ENCODE measurements around the gene CRTAP. TPM values are rescaled to one million over a fixed set of nuclear protein-coding genes. Genes with fewer than 3 reads are reported as not detected.
"Not testable (repeated sequence)": the region's sequence is repeated elsewhere in the genome, so short reads cannot be mapped to it uniquely, and the experiment has no call there.

CRTAP gene
- total RNA-seq, 2 donors from 2014 or later: 44.0 to 62.1 TPM

- Mint-ChIP-seq H3K4me1 (ENCODE audit: low read depth) (no peaks in the 10 kb centered on the region), H3K4me3 (no peak overlapping the region), H3K27ac (no peak overlapping the region), H3K27me3 (ENCODE audit: low read depth) (peaks cover 33% of the 10 kb centered on the region), H3K9me3 (no peaks in the 10 kb centered on the region), H3K36me3 (ENCODE audit: insufficient read depth in 2 of 2) (no peaks in the 10 kb centered on the region)
- no peak for ATAC-seq (replicated peaks in 1 of 2)
- DNase-seq: no peak
Observed at GRCh38 chr3:33153782-33154181, 40.0 kb downstream of the CRTAP start.

DNA sequence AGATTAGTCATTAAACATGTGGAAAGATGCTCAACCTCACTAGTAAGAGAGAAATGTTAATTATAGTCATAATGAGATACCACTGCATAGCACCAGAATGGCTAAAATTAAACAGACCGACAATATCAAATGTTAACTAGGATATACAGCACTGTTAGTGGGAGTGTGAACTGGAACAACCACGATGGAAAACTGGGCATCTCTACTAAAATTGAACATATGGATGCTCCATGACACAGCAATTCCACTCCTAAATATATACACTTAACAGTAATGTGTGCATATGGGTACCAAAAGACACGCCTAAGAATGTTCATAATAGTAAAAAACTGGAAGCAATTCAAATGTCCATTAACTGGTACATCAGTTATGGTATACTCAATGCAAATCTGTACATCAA, 41.5 kb downstream of the CRTAP start:
- H3K36me3 Mint-ChIP-seq (ENCODE audit: insufficient read depth in 2 of 2): no peaks in the 10 kb centered on the region
- H3K27me3 Mint-ChIP-seq (ENCODE audit: low read depth): peaks cover 47% of the 10 kb centered on the region
- ATAC-seq (replicated peaks in 1 of 2): no peak

GRCh38 chr3:33159234-33159633, 45.4 kb downstream of the CRTAP start:
- Mint-ChIP-seq H3K27me3 (ENCODE audit: low read depth) (peaks cover 32% of the 10 kb centered on the region), H3K4me1 (ENCODE audit: low read depth) (no peaks in the 10 kb centered on the region), H3K9me3 (no peaks in the 10 kb centered on the region), H3K27ac (no peak overlapping the region), H3K36me3 (ENCODE audit: insufficient read depth in 2 of 2) (no peaks in the 10 kb centered on the region), H3K4me3 (no peak overlapping the region)
- ATAC-seq (replicated peaks in 1 of 2) (no peak), DNase-seq (no peak)

More for the DNA sequence above, 41.5 kb downstream of the CRTAP start:
- Mint-ChIP-seq H3K4me1 (ENCODE audit: low read depth) (no peaks in the 10 kb centered on the region), H3K27ac (no peak overlapping the region), H3K9me3 (no peaks in the 10 kb centered on the region), H3K4me3 (no peak overlapping the region)
- no peak for DNase-seq

- Mint-ChIP-seq H3K36me3 (ENCODE audit: insufficient read depth in 2 of 2) (no peaks in the 10 kb centered on the region), H3K4me1 (ENCODE audit: low read depth) (no peaks in the 10 kb centered on the region), H3K27ac (no peak overlapping the region), H3K9me3 (no peaks in the 10 kb centered on the region), H3K4me3 (no peak overlapping the region), H3K27me3 (ENCODE audit: low read depth) (peaks cover 32% of the 10 kb centered on the region)
- ATAC-seq (replicated peaks in 1 of 2) (no peak), DNase-seq (no peak)
Observed at GRCh38 chr3:33159981-33160380, 46.2 kb downstream of the CRTAP start.

GRCh38 chr3:33162621-33163020, 48.8 kb downstream of the CRTAP start:
- H3K4me1 Mint-ChIP-seq (ENCODE audit: low read depth); H3K9me3 Mint-ChIP-seq: not testable (repeated sequence)

GRCh38 chr3:33165372-33165771, 51.6 kb downstream of the CRTAP start:
- Mint-ChIP-seq H3K9me3 (no peaks in the 10 kb centered on the region), H3K36me3 (ENCODE audit: insufficient read depth in 2 of 2) (no peaks in the 10 kb centered on the region), H3K4me3 (no peak overlapping the region), H3K27me3 (ENCODE audit: low read depth) (peaks cover 9% of the 10 kb centered on the region), H3K4me1 (ENCODE audit: low read depth) (no peaks in the 10 kb centered on the region), H3K27ac (no peak overlapping the region)
- no peak for ATAC-seq (replicated peaks in 1 of 2)
- DNase-seq: no peak

More at GRCh38 chr3:33162621-33163020, 48.8 kb downstream of the CRTAP start:
- H3K27me3 Mint-ChIP-seq (ENCODE audit: low read depth): peaks cover 32% of the 10 kb centered on the region
- not testable (repeated sequence) for H3K27ac Mint-ChIP-seq; H3K36me3 Mint-ChIP-seq (ENCODE audit: insufficient read depth in 2 of 2); H3K4me3 Mint-ChIP-seq; ATAC-seq (replicated peaks in 1 of 2); DNase-seq

- H3K4me1 Mint-ChIP-seq (ENCODE audit: low read depth): no peaks in the 10 kb centered on the region
Observed at GRCh38 chr3:33166095-33166494, 52.3 kb downstream of the CRTAP start.

GRCh38 chr3:33167284-33167683, 53.5 kb downstream of the CRTAP start:
- Mint-ChIP-seq H3K4me3 (no peak overlapping the region), H3K27me3 (ENCODE audit: low read depth) (no peaks in the 10 kb centered on the region), H3K9me3 (no peaks in the 10 kb centered on the region), H3K36me3 (ENCODE audit: insufficient read depth in 2 of 2) (no peaks in the 10 kb centered on the region), H3K4me1 (ENCODE audit: low read depth) (peaks cover 8% of the 10 kb centered on the region), H3K27ac (no peak overlapping the region)
- DNase-seq (no peak), ATAC-seq (replicated peaks in 1 of 2) (no peak)

More at GRCh38 chr3:33166095-33166494, 52.3 kb downstream of the CRTAP start:
- Mint-ChIP-seq H3K9me3 (no peaks in the 10 kb centered on the region), H3K4me3 (no peak overlapping the region), H3K36me3 (ENCODE audit: insufficient read depth in 2 of 2) (no peaks in the 10 kb centered on the region), H3K27ac (no peak overlapping the region), H3K27me3 (ENCODE audit: low read depth) (peaks cover 2% of the 10 kb centered on the region)
- no peak for ATAC-seq (replicated peaks in 1 of 2)
- DNase-seq: no peak

DNA sequence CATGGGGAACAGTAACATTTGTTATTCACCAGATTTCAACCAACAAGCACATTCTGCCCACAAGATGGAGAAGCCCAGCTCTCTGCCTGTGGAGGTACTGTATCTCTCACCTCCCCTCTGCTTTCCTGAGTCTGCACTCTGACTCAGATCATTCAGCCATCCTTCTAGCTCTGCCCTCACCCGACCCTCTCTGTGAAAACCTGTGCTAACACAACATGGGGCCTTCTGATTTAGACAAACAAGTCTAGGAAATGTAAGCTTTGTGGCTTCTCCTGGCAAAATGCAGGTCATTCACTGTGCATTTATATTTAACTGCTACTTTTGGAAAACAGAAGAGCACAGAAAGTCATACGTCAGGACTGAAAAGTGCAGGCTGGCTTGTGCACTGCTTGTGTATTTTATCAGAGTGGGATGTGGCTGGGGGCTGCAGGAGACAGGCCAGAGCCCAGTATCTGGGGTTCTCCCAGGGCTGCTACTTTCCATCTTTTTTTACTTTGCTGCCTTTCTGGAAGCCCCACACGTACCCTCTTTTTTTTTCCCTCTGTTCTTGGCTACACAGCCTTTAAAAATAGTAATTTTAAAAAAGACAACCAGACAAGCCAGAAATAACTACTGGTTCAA, 54.0 kb downstream of the CRTAP start:
- no peak for ATAC-seq (replicated peaks in 1 of 2)
- H3K36me3 Mint-ChIP-seq (ENCODE audit: insufficient read depth in 2 of 2): no peaks in the 10 kb centered on the region

DNA sequence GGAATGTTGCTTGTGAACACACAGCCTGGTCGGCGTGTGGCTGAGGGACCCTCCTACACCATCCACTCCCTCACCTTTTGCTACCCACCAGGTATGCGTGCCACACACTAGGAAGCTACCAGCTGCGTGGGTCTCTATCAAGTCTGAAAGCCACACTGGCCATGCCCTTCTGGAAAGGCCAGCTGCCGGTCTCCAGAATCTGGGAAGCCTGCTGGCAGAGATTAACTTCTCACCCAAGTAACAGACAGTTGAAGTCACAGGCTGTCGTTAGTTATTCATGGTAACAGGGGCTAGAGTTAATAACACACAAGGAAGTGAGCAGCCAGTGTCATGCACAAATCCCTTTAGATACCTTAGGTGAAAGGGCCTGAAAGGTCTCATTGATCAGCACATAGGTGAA, 56.7 kb downstream of the CRTAP start:
- Mint-ChIP-seq H3K36me3 (ENCODE audit: insufficient read depth in 2 of 2) (no peaks in the 10 kb centered on the region), H3K27ac (no peak overlapping the region), H3K27me3 (ENCODE audit: low read depth) (no peaks in the 10 kb centered on the region), H3K4me1 (ENCODE audit: low read depth) (peaks cover 8% of the 10 kb centered on the region), H3K4me3 (no peak overlapping the region), H3K9me3 (no peaks in the 10 kb centered on the region)
- DNase-seq (no peak), ATAC-seq (replicated peaks in 1 of 2) (no peak)

More for the DNA sequence above, 54.0 kb downstream of the CRTAP start:
- peaks cover 8% of the 10 kb centered on the region for H3K4me1 Mint-ChIP-seq (ENCODE audit: low read depth)
- H3K9me3 Mint-ChIP-seq: no peaks in the 10 kb centered on the region
- H3K27me3 Mint-ChIP-seq (ENCODE audit: low read depth): no peaks in the 10 kb centered on the region
- DNase-seq: no peak
- no peak overlapping the region for H3K27ac Mint-ChIP-seq
- no peak overlapping the region for H3K4me3 Mint-ChIP-seq

DNA sequence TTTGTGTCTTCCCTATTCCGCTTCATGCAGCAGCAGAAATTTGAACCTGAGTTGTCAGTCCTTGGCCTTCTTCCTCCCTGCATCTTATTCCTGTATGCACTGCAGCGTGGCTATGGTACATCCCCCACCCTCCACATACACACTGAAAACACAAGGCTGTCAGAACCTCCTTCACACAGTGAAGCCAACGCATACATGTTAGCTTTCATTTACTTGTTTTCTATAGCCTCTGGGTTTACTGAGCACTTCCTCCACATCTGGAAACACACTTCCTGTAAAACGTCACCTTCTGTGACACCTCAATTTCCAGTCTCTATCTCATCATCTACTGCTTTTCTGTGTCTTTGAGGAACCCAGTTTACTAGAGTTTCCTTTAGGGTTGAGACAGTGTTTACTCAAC, 57.8 kb downstream of the CRTAP start:
- no peaks in the 10 kb centered on the region for H3K36me3 Mint-ChIP-seq (ENCODE audit: insufficient read depth in 2 of 2)
- H3K27me3 Mint-ChIP-seq (ENCODE audit: low read depth): no peaks in the 10 kb centered on the region
- ATAC-seq (replicated peaks in 1 of 2) (peak in 1 of 2 donors; percentile 69), DNase-seq (peak in 1 of 2 donors; percentile 2)
- H3K9me3 Mint-ChIP-seq: no peaks in the 10 kb centered on the region
- H3K4me1 Mint-ChIP-seq (ENCODE audit: low read depth): peaks cover 8% of the 10 kb centered on the region
- peak overlapping the region; percentile 45 for H3K27ac Mint-ChIP-seq
- H3K4me3 Mint-ChIP-seq: no peak overlapping the region

- no peak overlapping the region for H3K4me3 Mint-ChIP-seq
- no peaks in the 10 kb centered on the region for H3K9me3 Mint-ChIP-seq
- H3K36me3 Mint-ChIP-seq (ENCODE audit: insufficient read depth in 2 of 2): no peaks in the 10 kb centered on the region
- H3K27me3 Mint-ChIP-seq (ENCODE audit: low read depth): no peaks in the 10 kb centered on the region
- ATAC-seq (replicated peaks in 1 of 2) (no peak), DNase-seq (no peak)
- no peak overlapping the region for H3K27ac Mint-ChIP-seq
- H3K4me1 Mint-ChIP-seq (ENCODE audit: low read depth): peaks cover 8% of the 10 kb centered on the region
Observed at GRCh38 chr3:33173103-33173502, 59.3 kb downstream of the CRTAP start.

DNA sequence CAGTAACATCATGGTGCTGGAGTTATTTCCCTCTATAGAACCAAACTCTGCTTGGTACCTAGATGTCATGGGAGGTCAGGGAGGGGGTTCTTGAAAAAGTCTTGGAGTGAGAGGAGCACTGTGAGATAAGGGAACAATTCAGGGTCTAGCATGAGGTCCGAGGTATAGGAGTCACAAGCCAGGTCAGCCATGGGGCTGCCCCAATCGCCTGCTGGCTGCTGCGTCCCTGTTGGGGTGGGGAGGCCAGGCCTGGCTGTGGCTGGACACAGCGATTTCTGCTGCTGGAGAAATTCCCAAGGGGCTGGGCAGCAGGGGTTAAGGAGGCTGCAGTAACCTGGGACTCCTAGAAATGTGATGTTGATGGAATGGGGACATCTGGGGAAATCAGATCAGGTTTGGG, 59.9 kb downstream of the CRTAP start:
- Mint-ChIP-seq H3K4me1 (ENCODE audit: low read depth) (peaks cover 8% of the 10 kb centered on the region), H3K27me3 (ENCODE audit: low read depth) (no peaks in the 10 kb centered on the region), H3K9me3 (peaks cover 0 to 2% of the 10 kb centered on the region in 2 donors), H3K27ac (no peak overlapping the region), H3K36me3 (ENCODE audit: insufficient read depth in 2 of 2) (no peaks in the 10 kb centered on the region), H3K4me3 (no peak overlapping the region)
- ATAC-seq (replicated peaks in 1 of 2): no peak
- DNase-seq: no peak

- Mint-ChIP-seq H3K4me3 (no peak overlapping the region), H3K27ac (no peak overlapping the region), H3K36me3 (ENCODE audit: insufficient read depth in 2 of 2) (no peaks in the 10 kb centered on the region), H3K4me1 (ENCODE audit: low read depth) (peaks cover 8% of the 10 kb centered on the region), H3K9me3 (peaks cover 0 to 3% of the 10 kb centered on the region in 2 donors), H3K27me3 (ENCODE audit: low read depth) (no peaks in the 10 kb centered on the region)
- no peak for DNase-seq
- ATAC-seq (replicated peaks in 1 of 2): no peak
Observed at GRCh38 chr3:33174095-33174494, 60.3 kb downstream of the CRTAP start.
